ENCODE data around the gene ACSL1.

DNA sequence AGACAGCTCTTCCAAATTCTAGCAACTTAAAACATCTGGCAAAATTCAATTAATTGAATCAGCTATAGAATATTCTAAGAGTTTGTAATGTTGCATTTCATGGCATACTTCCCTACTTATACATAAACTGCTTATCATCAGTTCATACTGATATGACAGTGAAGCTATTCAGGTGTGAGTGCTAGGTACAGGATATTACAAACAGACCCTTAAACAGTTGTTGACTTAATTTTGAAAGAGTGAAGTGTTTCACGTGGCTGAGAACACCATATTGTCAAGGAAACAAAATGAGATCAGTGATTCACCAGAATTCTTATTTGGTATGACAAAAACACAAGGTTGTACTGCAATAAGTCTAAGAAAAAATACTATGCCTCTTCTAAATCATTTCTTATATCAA, 119.3 kb downstream of the ACSL1 start:
- no peak for TF ChIP-seq IRF2 (CRISPR knock-in tag; IDR thresholded peaks at IDR 0.05)
- TF ChIP-seq, protein P1, sequence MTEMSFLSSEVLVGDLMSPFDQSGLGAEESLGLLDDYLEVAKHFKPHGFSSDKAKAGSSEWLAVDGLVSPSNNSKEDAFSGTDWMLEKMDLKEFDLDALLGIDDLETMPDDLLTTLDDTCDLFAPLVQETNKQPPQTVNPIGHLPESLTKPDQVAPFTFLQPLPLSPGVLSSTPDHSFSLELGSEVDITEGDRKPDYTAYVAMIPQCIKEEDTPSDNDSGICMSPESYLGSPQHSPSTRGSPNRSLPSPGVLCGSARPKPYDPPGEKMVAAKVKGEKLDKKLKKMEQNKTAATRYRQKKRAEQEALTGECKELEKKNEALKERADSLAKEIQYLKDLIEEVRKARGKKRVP (CRISPR knock-in tag; IDR thresholded peaks at IDR 0.05) = no peak
- TF ChIP-seq POLR2A (conservative IDR thresholded peaks at IDR 0.05) = no peak
- TF ChIP-seq RBBP5 (IDR thresholded peaks at IDR 0.05; ENCODE audit: borderline replicate concordance, insufficient read depth, low read length, poor library complexity, severe bottlenecking) = no peak
- no peak for TF ChIP-seq EZH2 (IDR thresholded peaks at IDR 0.05; ENCODE audit: borderline replicate concordance, low read depth, low read length)
- no peak for TF ChIP-seq MEF2D (tag; conservative IDR thresholded peaks at IDR 0.05; ENCODE audit: low read depth)

Data from K562 (cell line).